HG03039 (cell line): ENCODE data around the gene ATP6V0C.

Experiments
- ATAC-seq: cut with Tn5 transposase; IDR thresholded peaks from one replicate; pipeline ENCODE4 v1.9.1; 2021; ENCODE audit warnings: mild to moderate bottlenecking, moderate library complexity; ENCODE audit not compliant: unreplicated experiment

Gene ATP6V0C

GRCh38 chr16:2508722-2509400, 4.9 kb upstream of the ATP6V0C start:
- ATAC-seq = no peak

DNA sequence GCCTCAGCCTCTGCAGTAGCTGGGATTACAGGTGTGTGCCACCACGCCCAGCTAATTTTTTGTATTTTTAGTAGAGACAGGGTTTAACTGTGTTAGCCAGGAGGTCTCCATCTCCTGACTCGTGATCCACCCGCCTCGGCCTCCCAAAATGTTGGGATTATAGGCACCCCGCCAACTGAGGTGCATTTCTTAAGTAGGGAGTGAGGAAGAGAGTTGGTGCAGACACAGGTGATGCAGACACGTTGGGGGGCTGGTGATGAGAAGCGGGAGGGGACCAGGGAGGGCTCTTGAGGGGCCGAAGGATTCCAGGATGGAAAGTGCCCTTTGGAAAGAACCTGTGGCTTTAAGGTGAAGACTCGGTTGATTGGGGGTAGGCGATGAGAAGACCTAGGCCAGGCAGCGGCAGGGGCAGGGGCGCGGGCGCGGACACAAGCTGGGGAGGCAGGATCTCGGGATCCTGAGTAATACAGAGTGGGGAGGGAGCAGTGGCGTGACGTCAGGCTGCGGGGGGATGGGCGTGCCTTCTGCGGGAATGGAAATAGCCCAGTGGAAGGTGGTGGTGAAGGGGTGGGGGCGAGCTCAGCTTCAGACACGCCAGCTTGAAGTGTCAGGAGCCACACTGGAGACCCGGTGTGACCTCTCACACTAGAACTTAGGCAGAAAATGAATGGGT, 2.5 kb upstream of the ATP6V0C start:
- no peak for ATAC-seq

GRCh38 chr16:2511996-2512734, 1.6 kb upstream of the ATP6V0C start:
- no peak for ATAC-seq

GRCh38 chr16:2512735-2513404, 882 bp upstream of the ATP6V0C start:
- no peak for ATAC-seq

DNA sequence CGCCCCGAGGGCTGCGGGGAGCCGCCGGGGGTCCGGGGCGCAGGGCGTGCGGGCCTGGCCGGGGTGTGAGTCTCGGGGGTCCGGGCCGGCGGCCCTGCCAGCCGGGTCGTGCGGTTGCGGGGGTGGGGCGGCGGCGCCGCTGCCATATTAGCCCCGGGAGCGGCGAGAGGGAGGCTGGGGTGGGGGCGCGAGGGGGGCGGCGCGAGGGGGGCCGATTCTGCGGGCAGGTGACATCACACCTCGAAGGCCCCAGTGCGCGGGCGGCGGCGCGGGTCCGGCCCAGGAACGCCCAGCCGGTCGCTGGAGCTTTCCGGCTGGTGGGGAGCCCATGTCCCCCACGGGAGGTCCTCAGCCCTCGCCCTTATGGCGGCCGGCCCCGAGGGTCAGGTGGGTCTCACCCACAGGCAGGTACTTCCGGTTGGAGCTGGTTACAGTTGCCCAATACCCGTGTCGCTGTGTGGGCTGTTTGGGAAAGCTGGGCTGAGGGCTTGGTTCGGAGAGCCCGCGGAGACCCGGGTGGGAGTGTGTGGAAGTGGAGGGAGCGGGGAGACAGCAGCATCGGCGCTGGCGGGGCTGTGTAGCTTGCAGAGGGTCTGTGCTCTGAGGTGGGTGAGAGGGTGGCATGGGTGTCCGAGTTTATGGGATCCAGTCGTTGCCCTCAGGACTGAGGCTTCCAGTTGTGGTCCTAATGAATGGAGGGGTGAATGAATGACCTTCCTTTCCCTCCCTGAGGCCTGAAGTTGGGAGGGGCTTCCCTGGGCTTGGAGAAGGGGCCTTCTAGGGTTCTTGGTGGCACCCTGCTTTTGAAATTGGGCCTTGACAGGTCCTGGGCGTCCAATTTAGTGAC, 804 bp downstream of the ATP6V0C start:
- ATAC-seq = peak; percentile 5

DNA sequence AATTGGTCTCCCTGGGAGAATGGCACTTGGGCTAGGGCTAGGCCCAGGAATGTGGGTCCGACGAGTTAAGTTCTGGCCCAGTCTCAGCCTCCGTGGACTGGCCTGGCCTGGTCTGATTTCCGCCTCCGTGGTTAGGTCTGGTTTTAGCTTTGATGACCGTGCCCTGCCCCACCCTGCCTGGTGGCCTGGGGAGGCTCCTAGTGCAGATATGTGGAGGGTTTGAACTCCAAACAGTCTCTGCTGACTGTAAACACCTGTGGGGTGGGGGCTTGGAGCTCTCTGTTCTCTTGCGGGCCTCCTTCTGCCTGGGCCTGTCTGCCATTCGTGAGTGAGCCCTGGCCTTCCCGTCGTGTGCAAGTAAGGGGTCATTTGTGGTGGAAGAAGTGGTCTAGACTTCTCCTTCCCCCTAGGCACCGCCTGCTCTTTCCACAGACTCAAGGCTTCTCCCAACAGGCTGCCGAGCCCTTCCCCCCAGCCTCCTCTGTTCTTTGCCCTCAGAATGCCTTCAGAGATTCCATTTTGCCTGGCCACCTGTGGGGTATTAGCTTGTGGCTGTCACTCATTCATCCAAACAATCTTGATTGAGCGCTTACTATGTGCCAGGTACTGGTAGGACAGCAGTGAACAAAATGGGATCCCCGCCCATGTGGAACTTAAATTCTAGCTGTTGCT, 1.6 kb downstream of the ATP6V0C start:
- ATAC-seq = no peak

- no peak for ATAC-seq
Observed at GRCh38 chr16:2516391-2517240, 2.9 kb downstream of the ATP6V0C start.

- ATAC-seq = no peak
Observed at GRCh38 chr16:2517954-2518605, 4.3 kb downstream of the ATP6V0C start.

GRCh38 chr16:2518823-2519710, 5.3 kb downstream of the ATP6V0C start:
- no peak for ATAC-seq

DNA sequence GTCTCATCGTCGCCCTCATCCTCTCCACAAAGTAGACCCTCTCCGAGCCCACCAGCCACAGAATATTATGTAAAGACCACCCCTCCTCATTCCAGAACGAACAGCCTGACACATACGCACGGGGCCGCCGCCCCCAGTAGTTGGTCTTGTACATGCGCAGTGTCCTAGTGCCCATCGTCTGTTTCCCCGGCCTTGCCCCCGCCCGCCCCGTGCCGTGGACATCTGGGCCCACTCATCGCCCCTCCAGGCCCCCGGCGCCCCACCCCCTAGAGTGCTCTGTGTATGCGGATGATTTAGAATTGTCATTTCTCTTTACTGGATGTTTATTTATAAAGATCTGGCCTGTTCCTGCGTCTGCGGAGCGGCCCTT, 5.9 kb downstream of the ATP6V0C start:
- no peak for ATAC-seq

DNA sequence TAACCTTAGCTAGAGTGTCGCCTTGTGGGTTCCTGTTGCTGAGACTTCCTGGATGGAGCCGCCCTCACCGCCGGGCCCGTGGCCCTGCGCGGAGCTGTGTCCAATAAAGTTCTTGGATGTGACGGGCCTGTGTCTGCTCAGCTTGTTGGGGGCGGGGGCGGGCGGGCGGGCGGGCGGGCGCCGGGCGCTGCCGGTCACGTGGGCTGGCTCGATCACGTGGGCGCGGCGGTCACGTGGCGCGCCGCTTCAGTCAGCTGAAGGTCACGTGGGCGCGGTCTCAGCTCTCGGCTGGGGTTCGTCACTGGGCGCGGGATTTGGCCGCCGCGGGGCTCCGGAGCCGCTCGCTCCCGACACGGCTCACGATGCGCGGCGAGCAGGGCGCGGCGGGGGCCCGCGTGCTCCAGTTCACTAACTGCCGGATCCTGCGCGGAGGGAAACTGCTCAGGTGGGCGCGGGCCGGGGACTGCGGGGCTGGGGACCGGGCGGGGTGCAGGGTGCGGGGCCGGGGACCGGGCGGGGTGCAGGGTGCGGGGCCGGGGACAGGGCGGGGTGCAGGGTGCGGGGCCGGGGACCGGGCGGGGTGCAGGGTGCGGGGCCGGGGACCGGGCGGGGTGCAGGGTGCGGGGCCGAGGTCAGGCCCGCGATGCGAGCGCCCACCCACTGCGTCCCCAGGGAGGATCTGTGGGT, 6.5 kb downstream of the ATP6V0C start, which contains the start of gene AMDHD2:
TSS of gene AMDHD2 (plus strand) at position 275 of the 687 bp plus-strand sequence. CDS start at position 363, 88 bp downstream.
- no peak for ATAC-seq

DNA sequence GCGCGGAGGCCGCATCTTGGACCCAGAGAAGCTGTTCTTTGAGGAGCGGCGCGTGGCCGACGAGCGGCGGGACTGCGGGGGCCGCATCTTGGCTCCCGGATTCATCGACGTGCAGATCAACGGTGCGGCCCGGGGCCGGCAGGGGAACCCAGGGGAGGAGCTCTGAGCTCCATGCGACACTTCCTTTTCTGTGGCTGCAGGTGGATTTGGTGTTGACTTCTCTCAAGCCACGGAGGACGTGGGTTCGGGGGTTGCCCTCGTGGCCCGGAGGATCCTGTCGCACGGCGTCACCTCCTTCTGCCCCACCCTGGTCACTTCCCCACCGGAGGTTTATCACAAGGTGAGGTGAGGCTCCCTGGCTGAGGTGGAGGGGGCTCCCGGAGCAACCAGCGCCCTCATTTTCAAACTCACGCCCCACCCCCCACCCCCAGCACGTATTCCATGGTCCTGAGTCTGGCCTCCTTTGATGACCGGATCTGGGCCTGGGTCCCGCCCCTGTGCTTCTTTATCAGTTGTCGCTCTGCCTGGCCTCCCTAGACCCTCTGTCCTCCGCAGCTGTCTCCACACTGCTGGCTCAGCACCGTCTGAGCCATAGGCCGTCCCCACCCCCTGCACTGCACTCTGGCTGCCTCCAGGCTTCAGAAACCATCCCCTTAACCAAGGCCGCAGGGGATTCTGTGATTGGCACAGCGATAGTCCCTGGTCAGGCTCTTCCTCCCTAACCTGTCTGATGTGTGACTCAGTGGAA, 7.2 kb downstream of the ATP6V0C start:
- ATAC-seq = no peak

DNA sequence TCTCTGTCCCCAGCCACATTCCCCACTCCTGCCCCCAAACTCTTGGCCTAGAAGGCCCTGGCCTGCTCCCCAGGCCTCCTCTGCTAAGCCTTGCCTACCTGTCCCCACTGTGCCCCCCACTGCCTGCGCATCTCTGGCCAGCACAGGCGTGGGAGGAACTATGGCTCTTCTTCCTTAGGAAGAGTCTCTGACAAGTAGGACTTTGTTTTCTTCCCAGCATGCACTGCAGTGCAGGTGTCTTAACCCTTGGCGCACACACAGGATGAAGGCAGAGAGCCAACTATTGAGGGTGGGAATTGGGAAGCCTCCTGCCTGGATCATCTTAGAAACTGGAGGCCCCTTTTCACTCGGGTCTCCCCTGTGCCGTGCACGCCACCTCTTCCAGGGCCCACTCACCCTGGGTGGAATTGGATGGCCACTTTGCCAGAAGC, 10.1 kb downstream of the ATP6V0C start:
- ATAC-seq = no peak

DNA sequence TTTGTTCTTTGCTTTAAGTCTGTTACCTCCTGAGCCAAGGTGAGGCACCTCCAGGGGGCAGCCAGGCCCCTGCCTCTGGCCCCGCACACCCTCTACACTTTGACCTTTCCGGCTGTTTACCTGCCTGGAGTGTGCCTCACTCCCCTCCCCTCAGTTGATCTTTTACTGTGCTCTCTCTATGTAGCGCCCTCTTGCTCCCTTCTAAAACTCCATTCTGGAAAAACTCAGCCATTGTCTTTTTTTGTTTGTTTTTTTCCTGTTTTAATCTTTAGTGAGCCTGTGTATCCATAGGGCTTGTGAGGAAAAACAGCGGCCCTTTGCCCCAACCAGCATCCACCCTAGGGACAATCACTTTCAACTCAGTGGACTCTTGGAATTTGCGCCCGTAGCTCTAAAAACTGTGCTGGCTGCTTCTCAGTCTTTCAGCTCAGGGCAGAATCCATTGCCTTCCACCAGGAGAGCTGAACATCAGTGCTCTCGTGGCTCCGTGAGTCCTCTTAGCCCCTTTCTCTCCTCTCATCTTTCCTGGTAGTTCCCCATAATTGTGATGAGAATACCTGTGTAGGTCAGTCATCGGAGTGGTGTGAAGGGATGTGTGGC, 10.7 kb downstream of the ATP6V0C start:
- no peak for ATAC-seq

GRCh38 chr16:2526135-2526534, 12.4 kb downstream of the ATP6V0C start:
- ATAC-seq = no peak
